ENCODE measurements around the gene SEPTIN8.

DNA sequence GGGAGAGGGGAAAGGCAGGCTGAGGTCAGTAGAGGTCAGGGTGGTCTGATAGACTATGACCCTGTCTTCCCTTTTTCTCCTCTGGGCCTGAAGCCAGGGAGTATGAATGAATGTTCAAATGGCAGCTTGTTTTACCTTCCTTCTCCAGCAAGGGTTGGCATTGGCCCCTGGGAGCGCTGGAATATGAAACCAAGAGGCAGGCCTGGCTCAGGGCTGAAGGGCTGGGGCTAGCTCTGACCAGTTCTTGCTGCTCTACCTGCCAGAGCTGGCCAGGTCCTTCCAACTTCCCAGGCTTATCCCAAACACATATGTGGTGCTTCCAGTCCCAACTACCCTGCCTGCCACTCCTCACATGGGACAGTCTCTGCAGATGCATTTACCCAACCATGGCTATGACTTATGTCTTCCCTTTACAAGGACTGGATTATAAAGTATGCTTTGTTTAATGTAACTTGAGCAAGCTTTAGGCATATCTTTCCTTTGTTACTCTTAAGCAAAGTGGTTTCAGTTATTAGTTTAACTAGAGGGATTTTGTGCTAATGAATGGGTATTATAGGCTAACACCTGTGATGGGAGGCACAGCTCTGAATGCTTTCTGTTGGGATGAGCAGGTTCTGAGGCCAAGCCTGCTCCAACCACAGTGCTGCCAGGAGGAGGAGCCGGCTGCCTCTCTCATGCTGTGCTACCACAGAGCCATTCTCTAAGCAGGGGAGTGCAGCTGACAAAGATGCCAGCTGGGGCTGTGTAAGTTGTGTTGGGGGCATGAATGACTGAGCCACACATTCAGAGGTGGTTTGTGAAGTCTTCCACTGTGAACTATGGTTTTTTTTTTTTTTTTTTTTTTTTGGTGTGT lies 23.7 kb downstream of the SEPTIN8 start:
- no peak for TF ChIP-seq POLR2A (IDR thresholded peaks at IDR 0.05; ENCODE audit: low read depth, low read length)
- no peak for TF ChIP-seq TAF1 (IDR thresholded peaks at IDR 0.05; ENCODE audit: low read depth, low read length)
- TF ChIP-seq POLR2AphosphoS5 (IDR thresholded peaks at IDR 0.05; ENCODE audit: low read depth, low read length) = no peak
